H9 (cell line): Measurements from ENCODE around the gene NPLOC4. TPM values are rescaled to one million over a fixed set of nuclear protein-coding genes. Genes with fewer than 3 reads are reported as not detected.

ENCODE experiments used
- DNase-seq: peaks from one replicate; pipeline ENCODE4 v3.0.0-alpha.2; 2017
- H2AFZ ChIP-seq: one replicate; pipeline ENCODE4 v1.6.1; 2013; ENCODE audit warnings: mild to moderate bottlenecking, low read length, control low read depth, moderate library complexity
- H2AK5ac ChIP-seq: 2 replicates; pipeline ENCODE4 v1.6.1; 2013; ENCODE audit warnings: low read length, control low read depth, mixed read lengths; ENCODE audit not compliant: insufficient read length
- H2BK120ac ChIP-seq: one replicate; pipeline ENCODE4 v1.6.1; 2013; ENCODE audit warnings: low read depth, mild to moderate bottlenecking, low read length, control low read depth, inconsistent platforms; ENCODE audit not compliant: poor library complexity, severe bottlenecking
- H2BK12ac ChIP-seq: 2 replicates; pipeline ENCODE4 v1.6.1; 2013; ENCODE audit warnings: low read length, control low read depth, mixed read lengths, low read depth; ENCODE audit not compliant: insufficient read length
- H2BK15ac ChIP-seq: 2 replicates; pipeline ENCODE4 v1.6.1; 2013; ENCODE audit warnings: low read depth, low read length, control low read depth
- H2BK20ac ChIP-seq: one replicate; pipeline ENCODE4 v1.6.1; 2013; ENCODE audit warnings: low read depth, mild to moderate bottlenecking, low read length, control low read depth, inconsistent platforms; ENCODE audit not compliant: poor library complexity, severe bottlenecking
- H2BK5ac ChIP-seq: 2 replicates; pipeline ENCODE4 v1.6.1; 2013; ENCODE audit warnings: low read length, control low read depth, mixed read lengths; ENCODE audit not compliant: insufficient read length
- H3K14ac ChIP-seq: 2 replicates; pipeline ENCODE4 v1.6.1; 2013; ENCODE audit warnings: low read length, control low read depth; ENCODE audit not compliant: insufficient read depth
- H3K18ac ChIP-seq: 2 replicates; pipeline ENCODE4 v1.6.1; 2013; ENCODE audit warnings: low read depth, mild to moderate bottlenecking, mixed read lengths, low read length, control low read depth; ENCODE audit not compliant: insufficient read length
- H3K23ac ChIP-seq: 2 replicates; pipeline ENCODE4 v1.6.1; 2013; ENCODE audit warnings: low read length, control low read depth, mixed read lengths, low read depth; ENCODE audit not compliant: insufficient read length
- H3K23me2 ChIP-seq: 2 replicates; pipeline ENCODE4 v1.6.1; 2013; ENCODE audit warnings: low read depth, mild to moderate bottlenecking, mixed read lengths, low read length, control low read depth; ENCODE audit not compliant: insufficient read length, poor library complexity, severe bottlenecking
- H3K27ac ChIP-seq: 2 replicates; pipeline ENCODE4 v1.5.1; 2013; ENCODE audit warnings: low read length, control low read depth, mixed read lengths, low read depth; ENCODE audit not compliant: insufficient read length
- H3K27me3 ChIP-seq: 2 replicates; pipeline ENCODE4 v1.6.1; 2013; ENCODE audit warnings: low read length, control low read depth, inconsistent platforms; ENCODE audit not compliant: insufficient read depth
- H3K4ac ChIP-seq: 2 replicates; pipeline ENCODE4 v1.6.1; 2013; ENCODE audit warnings: low read depth, mild to moderate bottlenecking, control low read depth, inconsistent platforms, low read length, moderate library complexity
- H3K4me1 ChIP-seq: 2 replicates; pipeline ENCODE4 v1.6.1; 2013; ENCODE audit warnings: low read length, control low read depth, inconsistent platforms; ENCODE audit not compliant: insufficient read depth
- H3K4me2 ChIP-seq: 2 replicates; pipeline ENCODE4 v1.6.1; 2013; ENCODE audit warnings: low read length, control low read depth, mixed read lengths; ENCODE audit not compliant: insufficient read length, insufficient read depth
- H3K56ac ChIP-seq: 2 replicates; pipeline ENCODE4 v1.6.1; 2013; ENCODE audit warnings: low read depth, mild to moderate bottlenecking, mixed read lengths, low read length, control low read depth; ENCODE audit not compliant: insufficient read length
- H3K79me1 ChIP-seq: 2 replicates; pipeline ENCODE4 v1.6.1; 2013; ENCODE audit warnings: low read depth, mild to moderate bottlenecking, moderate library complexity, low read length, control low read depth, inconsistent platforms; ENCODE audit not compliant: insufficient read depth, poor library complexity, severe bottlenecking
- H3K79me2 ChIP-seq: 2 replicates; pipeline ENCODE4 v1.6.1; 2013; ENCODE audit warnings: low read length, control low read depth, inconsistent platforms; ENCODE audit not compliant: insufficient read depth
- H3K9ac ChIP-seq: 2 replicates; pipeline ENCODE4 v1.6.1; 2013; ENCODE audit warnings: low read length, control low read depth, mixed read lengths; ENCODE audit not compliant: insufficient read length; ENCODE audit errors: extremely low read depth
- H3K9me3 ChIP-seq: one replicate; pipeline ENCODE4 v1.6.1; 2013; ENCODE audit warnings: low read depth, low read length, inconsistent platforms; ENCODE audit not compliant: control insufficient read depth
- H3T11ph ChIP-seq: one replicate; pipeline ENCODE4 v1.6.1; 2013; ENCODE audit warnings: mild to moderate bottlenecking, low read length, control low read depth, inconsistent platforms
- H4K20me1 ChIP-seq: one replicate; pipeline ENCODE4 v1.6.1; 2013; ENCODE audit not compliant: control insufficient read depth, insufficient read length, insufficient read depth
- H4K5ac ChIP-seq: 2 replicates; pipeline ENCODE4 v1.6.1; 2013; ENCODE audit warnings: low read depth, mild to moderate bottlenecking, mixed read lengths, low read length, control low read depth; ENCODE audit not compliant: insufficient read length
- H4K8ac ChIP-seq: replicated peaks from 2 replicates; pipeline ENCODE4 v1.6.1; 2013; ENCODE audit warnings: low read length, control low read depth, mixed read lengths, low read depth; ENCODE audit not compliant: insufficient read length
- H4K91ac ChIP-seq: 2 replicates; pipeline ENCODE4 v1.6.1; 2013; ENCODE audit warnings: low read depth, mild to moderate bottlenecking, moderate library complexity, mixed read lengths, low read length, control low read depth; ENCODE audit not compliant: insufficient read length
- H3K27ac Mint-ChIP-seq, 3 experiments: 2 replicates in 2 of 3; 3 replicates in 1 of 3; pipeline ENCODE4 v1.8.0; 2020 to 2021; ENCODE audit warnings: mixed read lengths in 3 of 3, mild to moderate bottlenecking in 1 of 3, moderate library complexity in 1 of 3
- H3K27me3 Mint-ChIP-seq: 2 replicates; pipeline ENCODE4 v1.8.0; 2021; ENCODE audit warnings: low read depth, mild to moderate bottlenecking, moderate library complexity, mixed read lengths
- H3K36me3 Mint-ChIP-seq, 3 experiments: 2 replicates in 2 of 3; 3 replicates in 1 of 3; pipeline ENCODE4 v1.8.0; 2020 to 2021; ENCODE audit warnings: low read depth in 3 of 3, mixed read lengths in 3 of 3; ENCODE audit not compliant: insufficient read depth in 1 of 3
- H3K4me1 Mint-ChIP-seq, 2 experiments: 2 replicates each; pipeline ENCODE4 v1.8.0; 2020; ENCODE audit warnings: mixed read lengths in 2 of 2
- H3K4me3 Mint-ChIP-seq, 2 experiments: 2 replicates in 1 of 2; 3 replicates in 1 of 2; pipeline ENCODE4 v1.8.0; 2020 to 2021; ENCODE audit warnings: mild to moderate bottlenecking in 2 of 2, mixed read lengths in 2 of 2, moderate library complexity in 1 of 2
- H3K9me3 Mint-ChIP-seq, 2 experiments: 2 replicates in 1 of 2; 3 replicates in 1 of 2; pipeline ENCODE4 v1.8.0; 2020; ENCODE audit warnings: mild to moderate bottlenecking in 2 of 2, mixed read lengths in 2 of 2, moderate library complexity in 1 of 2
- WGBS: extraction: QIAGEN DNeasy Blood & Tissue Kit; methylation state at CpG from one replicate; pipeline ENCODE4 v1.1.7; 2013; ENCODE audit warnings: missing lambda C conversion rate, low lambda C conversion rate, mixed read lengths; ENCODE audit not compliant: insufficient read length; ENCODE audit errors: extremely low coverage; 5-methylcytosine and 5-hydroxymethylcytosine counted together
- total RNA-seq: library from RNA; stranded (reverse); gene quantifications from 2 replicates; pipeline ENCODE4 v1.2.1, GENCODE V29; 2021
- TF ChIP-seq, protein P1 (sequence below): fragments of 200-600 bp; sonication (generic); conservative IDR thresholded peaks from 3 replicates; pipeline ENCODE4 v1.8.0; 2021; ENCODE audit warnings: antibody characterized with exemption, mild to moderate bottlenecking

The NPLOC4 gene
- total RNA-seq, 1 experiment from 2014 or later: 103 TPM

- Histone ChIP-seq H3K9ac (no peak overlapping the region), H3K56ac (no peak overlapping the region), H4K8ac (no peak overlapping the region), H2AFZ (no peak overlapping the region), H4K91ac (no peak overlapping the region), H3K27me3 (no peaks in the 10 kb centered on the region), H2BK120ac (no peak overlapping the region), H3K27ac (no peak overlapping the region), H3K79me1 (peaks cover 5% of the 10 kb centered on the region), H3K23me2 (peaks cover 10% of the 10 kb centered on the region), H2BK12ac (no peak overlapping the region), H3K18ac (no peak overlapping the region), H3K79me2 (peaks cover 2% of the 10 kb centered on the region; the same call in 1 of the 2 replicates), H2AK5ac (no peak overlapping the region), H3K14ac (no peak overlapping the region), H3T11ph (no peak overlapping the region), H3K4ac (no peak overlapping the region), H3K23ac (no peak overlapping the region), H2BK15ac (no peak overlapping the region), H4K5ac (no peak overlapping the region), H3K9me3 (no peaks in the 10 kb centered on the region), H3K4me1 (peaks cover 3% of the 10 kb centered on the region; the same call in 1 of the 2 replicates), H2BK20ac (no peak overlapping the region), H4K20me1 (no peaks in the 10 kb centered on the region), H2BK5ac (no peak overlapping the region), H3K4me2 (no peak overlapping the region)
- H3K27ac Mint-ChIP-seq: no peak overlapping the region
- no peak for DNase-seq
- TF ChIP-seq, protein P1, sequence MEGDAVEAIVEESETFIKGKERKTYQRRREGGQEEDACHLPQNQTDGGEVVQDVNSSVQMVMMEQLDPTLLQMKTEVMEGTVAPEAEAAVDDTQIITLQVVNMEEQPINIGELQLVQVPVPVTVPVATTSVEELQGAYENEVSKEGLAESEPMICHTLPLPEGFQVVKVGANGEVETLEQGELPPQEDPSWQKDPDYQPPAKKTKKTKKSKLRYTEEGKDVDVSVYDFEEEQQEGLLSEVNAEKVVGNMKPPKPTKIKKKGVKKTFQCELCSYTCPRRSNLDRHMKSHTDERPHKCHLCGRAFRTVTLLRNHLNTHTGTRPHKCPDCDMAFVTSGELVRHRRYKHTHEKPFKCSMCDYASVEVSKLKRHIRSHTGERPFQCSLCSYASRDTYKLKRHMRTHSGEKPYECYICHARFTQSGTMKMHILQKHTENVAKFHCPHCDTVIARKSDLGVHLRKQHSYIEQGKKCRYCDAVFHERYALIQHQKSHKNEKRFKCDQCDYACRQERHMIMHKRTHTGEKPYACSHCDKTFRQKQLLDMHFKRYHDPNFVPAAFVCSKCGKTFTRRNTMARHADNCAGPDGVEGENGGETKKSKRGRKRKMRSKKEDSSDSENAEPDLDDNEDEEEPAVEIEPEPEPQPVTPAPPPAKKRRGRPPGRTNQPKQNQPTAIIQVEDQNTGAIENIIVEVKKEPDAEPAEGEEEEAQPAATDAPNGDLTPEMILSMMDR: no peak
- WGBS: no CpG with 5 or more reads among the region's 15 CpGs
- peaks cover 16% of the 10 kb centered on the region in 2 experiments for H3K4me1 Mint-ChIP-seq
- peak overlapping the region; percentile 84 to 90 for H3K4me3 Mint-ChIP-seq
- no peaks in the 10 kb centered on the region; a peak in 1 of 5 replicates for H3K9me3 Mint-ChIP-seq
- H3K36me3 Mint-ChIP-seq: peaks cover 18 to 52% (median 46%) of the 10 kb centered on the region in 3 experiments; a peak in 6 of 7 replicates
- no peaks in the 10 kb centered on the region for H3K27me3 Mint-ChIP-seq
Observed at GRCh38 chr17:81550285-81550684, 86.6 kb downstream of the NPLOC4 start.
